GM12878 (cell line): ENCODE results near the gene TRIM58. TPM values are rescaled to one million over a fixed set of nuclear protein-coding genes. Genes with fewer than 3 reads are reported as not detected.

Source experiments
- ATAC-seq: fragments of 200-7000 bp; cut with Tn5 transposase; 3 replicates; pipeline ENCODE4 v1.9.1; 2020; ENCODE audit warnings: mild to moderate bottlenecking, moderate library complexity
- BruUV-seq: library from RNA; stranded (reverse); fragments of 400-500 nt; replicated peaks from 2 replicates; lab custom pipeline; 2021; lab: Mats Ljungman, UMichigan
- CTCF ChIA-PET: fragments of 300-600 bp; sonication (Branson Sonifier 250); formaldehyde crosslinking; extraction: SDS; loops from one replicate; lab custom pipeline; 2021; ENCODE audit warnings: inconsistent platforms; lab: Yijun Ruan, JAX
- POLR2A ChIA-PET: fragments of 350-600 bp; formaldehyde crosslinking; extraction: SDS; loops from one replicate; lab custom pipeline; 2021; ENCODE audit warnings: inconsistent platforms; lab: Charles Lee
- RAD21 ChIA-PET: fragments of 300-600 bp; sonication (Branson Sonifier 250); formaldehyde crosslinking; loops from one replicate; lab custom pipeline; 2023; ENCODE audit warnings: antibody characterized with exemption; ENCODE audit not compliant: unreplicated experiment; lab: Charles Lee
- SMC1A ChIA-PET: fragments of 300-600 bp; sonication (Branson Sonifier 250); formaldehyde crosslinking; loops from one replicate; lab custom pipeline; 2023; ENCODE audit not compliant: unreplicated experiment, uncharacterized antibody; lab: Charles Lee
- DNase-seq: peaks from one replicate; pipeline ENCODE4 v3.0.0-alpha.2; 2011; ENCODE audit warnings: low read depth, low spot score
- FAIRE-seq: peaks from 3 replicates; lab custom pipeline; 2011; peaks lifted over from hg19 to GRCh38; lab: Jason Lieb, UNC
- H2AFZ ChIP-seq: 2 replicates; pipeline ENCODE4 v1.6.0; 2011; ENCODE audit warnings: low read depth, low read length, control low read depth; ENCODE audit not compliant: control insufficient read depth
- H3K27ac ChIP-seq: 2 replicates; pipeline ENCODE4 v1.5.1; 2011; ENCODE audit warnings: control low read depth; ENCODE audit not compliant: control insufficient read depth, insufficient read depth
- H3K27me3 ChIP-seq, 2 experiments: replicated peaks in 1 of 2; 2 replicates each; pipeline versions ENCODE4 v1.6.0 to v1.6.1; 2011; ENCODE audit warnings: low read length in 1 of 2; ENCODE audit not compliant: control insufficient read depth in 2 of 2, insufficient read depth in 2 of 2
- H3K36me3 ChIP-seq, 2 experiments: 2 replicates each; pipeline ENCODE4 v1.5.1; 2011; ENCODE audit warnings: low read length in 1 of 2; ENCODE audit not compliant: control insufficient read depth in 2 of 2, insufficient read depth in 2 of 2
- H3K4me1 ChIP-seq: 2 replicates; pipeline ENCODE4 v1.6.1; 2011; ENCODE audit warnings: mild to moderate bottlenecking, low read length, moderate library complexity, mixed read lengths; ENCODE audit not compliant: control insufficient read depth, insufficient read depth
- H3K4me2 ChIP-seq: 2 replicates; pipeline ENCODE4 v1.6.0; 2011; ENCODE audit warnings: control low read depth; ENCODE audit not compliant: control insufficient read depth, insufficient read depth
- H3K4me3 ChIP-seq: fragments of 200-600 bp; sonication (generic); 2 replicates; pipeline ENCODE4 v1.5.1; 2016
- H3K79me2 ChIP-seq: 2 replicates; pipeline ENCODE4 v1.6.0; 2011; ENCODE audit warnings: low read length; ENCODE audit not compliant: control insufficient read depth, insufficient read depth
- H3K9ac ChIP-seq: 2 replicates; pipeline ENCODE4 v1.8.0; 2011; ENCODE audit warnings: low read length, control low read depth, mixed read lengths; ENCODE audit not compliant: control insufficient read depth, insufficient read depth
- H3K9me3 ChIP-seq: replicated peaks from 3 replicates; pipeline ENCODE4 v1.5.1; 2011; ENCODE audit warnings: mild to moderate bottlenecking, low read length; ENCODE audit not compliant: control insufficient read depth, insufficient read depth
- H4K20me1 ChIP-seq: 2 replicates; pipeline ENCODE4 v1.6.0; 2011; ENCODE audit not compliant: control insufficient read depth, insufficient read depth
- EGR1 ChIP-seq, 2 experiments: IDR thresholded peaks; 1 replicate in 1 of 2; 2 replicates in 1 of 2; pipeline ENCODE4 v1.6.1; 2011 to 2012; ENCODE audit warnings: low read depth in 2 of 2, low read length in 2 of 2, borderline replicate concordance in 1 of 2, mild to moderate bottlenecking in 1 of 2, moderate library complexity in 1 of 2
- ZBTB11 ChIP-seq: fragments of 450-650 bp; formaldehyde crosslinking; IDR thresholded peaks from 2 replicates; pipeline ENCODE4 v1.5.0; 2022; ENCODE audit warnings: mild to moderate bottlenecking, missing genetic modification characterization
- WGBS: methylation state at CpG from one replicate; pipeline ENCODE4 v1.1.6; 2016; ENCODE audit warnings: low lambda C conversion rate; ENCODE audit not compliant: insufficient replicate concordance, insufficient coverage; ENCODE audit errors: missing lambda C conversion rate; 5-methylcytosine and 5-hydroxymethylcytosine counted together
- in situ Hi-C: fragments of 300-500 bp; cut with MboI; formaldehyde crosslinking; loops from 9 replicates; pipeline ENCODE4 v1.14.3; 2018; ENCODE audit warnings: mixed read lengths
- intact Hi-C: fragments of 100-400 bp; cut with micrococcal nuclease; formaldehyde crosslinking; loops from one replicate; pipeline ENCODE4 v1.14.2; 2022; ENCODE audit not compliant: unreplicated experiment
- polyA plus RNA-seq, 11 experiments: library from polyadenylated mRNA; depleted of rRNA in 4 of 11; unstranded in 6 of 11; stranded (reverse) in 5 of 11; fragments of >200 nt; fragmentation: Nextera tagmentation in 4 of 11; fragmentation: Illumina TruSeq in 1 of 11; extraction: Ambion mirVana in 4 of 11; extraction: Trizol in 1 of 11; gene quantifications; 1 replicate in 1 of 11; 2 replicates in 10 of 11; pipeline versions ENCODE4 v1.2.1 to v1.2.3, GENCODE V29; 2011 to 2016; ENCODE audit warnings: inconsistent platforms in 2 of 11, missing spikeins in 2 of 11, low read depth in 1 of 11
- total RNA-seq, 4 experiments: library from RNA; depleted of rRNA in 3 of 4; stranded (reverse); fragments of >200 nt in 3 of 4; fragmentation: Illumina TruSeq in 1 of 4; extraction: Trizol in 1 of 4; gene quantifications; 2 replicates each; pipeline versions ENCODE4 v1.2.1 to v1.2.3, GENCODE V29; 2013 to 2021

Gene TRIM58
- total and polyA plus RNA-seq, 10 of the 15 experiments (the other 5 are each of a cell fraction or from before 2014, with no cell fraction given), result not detected

GRCh38 chr1:247812637-247813036, 44.4 kb upstream of the TRIM58 start (continued):
- TF ChIP-seq ZBTB11 (CRISPR knock-in tag), result no peak
- TF ChIP-seq, all 136 proteins: peak for 0

GRCh38 chr1:247822060-247822459, 34.9 kb upstream of the TRIM58 start:
- intact Hi-C loops, result no loop called here
- no TSS peak for BruUV-seq
- POLR2A ChIA-PET, result no interaction called here

More at GRCh38 chr1:247822060-247822459, 34.9 kb upstream of the TRIM58 start:
- SMC1A ChIA-PET, result no interaction called here
- Histone ChIP-seq H3K4me1 (no peaks in the 10 kb centered on the region), H3K9me3 (no peaks in the 10 kb centered on the region), H3K4me3 (no peak overlapping the region)
- TF ChIP-seq EGR1 (IDR thresholded peaks at IDR 0.05; ENCODE audit: borderline replicate concordance in 1 of 2, low read depth in 2 of 2, low read length in 2 of 2), result no peak
- TF ChIP-seq, all 136 proteins: peak for 0
- Histone ChIP-seq H3K27me3 (no peaks in the 10 kb centered on the region), H3K9ac (no peak overlapping the region), H3K36me3 (no peaks in the 10 kb centered on the region), H4K20me1 (no peaks in the 10 kb centered on the region), H2AFZ (no peak overlapping the region), H3K4me2 (no peak overlapping the region), H3K27ac (no peak overlapping the region), H3K79me2 (no peaks in the 10 kb centered on the region)
- WGBS, result 17% methylated on average over 2 of the region's 2 CpGs
- ATAC-seq, result no peak
- ChIA-PET RAD21 (no interaction called here), CTCF (no interaction called here)
- in situ Hi-C loops, result no loop called here
- no peak for DNase-seq
- no peak for FAIRE-seq
